GM12878 (cell line): ENCODE measurements around the gene NOD2. TPM values are rescaled to one million over a fixed set of nuclear protein-coding genes. Genes with fewer than 3 reads are reported as not detected.

ENCODE experiments used
- ATAC-seq: fragments of 200-7000 bp; cut with Tn5 transposase; 3 replicates; pipeline ENCODE4 v1.9.1; 2020; ENCODE audit warnings: mild to moderate bottlenecking, moderate library complexity
- BruUV-seq: library from RNA; stranded (reverse); fragments of 400-500 nt; replicated peaks from 2 replicates; lab custom pipeline; 2021; lab: Mats Ljungman, UMichigan
- CTCF ChIA-PET: fragments of 300-600 bp; sonication (Branson Sonifier 250); formaldehyde crosslinking; extraction: SDS; loops from one replicate; lab custom pipeline; 2021; ENCODE audit warnings: inconsistent platforms; lab: Yijun Ruan, JAX
- POLR2A ChIA-PET: fragments of 350-600 bp; formaldehyde crosslinking; extraction: SDS; loops from one replicate; lab custom pipeline; 2021; ENCODE audit warnings: inconsistent platforms; lab: Charles Lee
- RAD21 ChIA-PET: fragments of 300-600 bp; sonication (Branson Sonifier 250); formaldehyde crosslinking; loops from one replicate; lab custom pipeline; 2023; ENCODE audit warnings: antibody characterized with exemption; ENCODE audit not compliant: unreplicated experiment; lab: Charles Lee
- SMC1A ChIA-PET: fragments of 300-600 bp; sonication (Branson Sonifier 250); formaldehyde crosslinking; loops from one replicate; lab custom pipeline; 2023; ENCODE audit not compliant: unreplicated experiment, uncharacterized antibody; lab: Charles Lee
- DNase-seq: peaks from one replicate; pipeline ENCODE4 v3.0.0-alpha.2; 2011; ENCODE audit warnings: low read depth, low spot score
- FAIRE-seq: peaks from 3 replicates; lab custom pipeline; 2011; peaks lifted over from hg19 to GRCh38; lab: Jason Lieb, UNC
- H2AFZ ChIP-seq: 2 replicates; pipeline ENCODE4 v1.6.0; 2011; ENCODE audit warnings: low read depth, low read length, control low read depth; ENCODE audit not compliant: control insufficient read depth
- H3K27ac ChIP-seq: 2 replicates; pipeline ENCODE4 v1.5.1; 2011; ENCODE audit warnings: control low read depth; ENCODE audit not compliant: control insufficient read depth, insufficient read depth
- H3K27me3 ChIP-seq, 2 experiments: replicated peaks in 1 of 2; 2 replicates each; pipeline versions ENCODE4 v1.6.0 to v1.6.1; 2011; ENCODE audit warnings: low read length in 1 of 2; ENCODE audit not compliant: control insufficient read depth in 2 of 2, insufficient read depth in 2 of 2
- H3K36me3 ChIP-seq, 2 experiments: 2 replicates each; pipeline ENCODE4 v1.5.1; 2011; ENCODE audit warnings: low read length in 1 of 2; ENCODE audit not compliant: control insufficient read depth in 2 of 2, insufficient read depth in 2 of 2
- H3K4me1 ChIP-seq: 2 replicates; pipeline ENCODE4 v1.6.1; 2011; ENCODE audit warnings: mild to moderate bottlenecking, low read length, moderate library complexity, mixed read lengths; ENCODE audit not compliant: control insufficient read depth, insufficient read depth
- H3K4me2 ChIP-seq: 2 replicates; pipeline ENCODE4 v1.6.0; 2011; ENCODE audit warnings: control low read depth; ENCODE audit not compliant: control insufficient read depth, insufficient read depth
- H3K4me3 ChIP-seq: fragments of 200-600 bp; sonication (generic); 2 replicates; pipeline ENCODE4 v1.5.1; 2016
- H3K79me2 ChIP-seq: 2 replicates; pipeline ENCODE4 v1.6.0; 2011; ENCODE audit warnings: low read length; ENCODE audit not compliant: control insufficient read depth, insufficient read depth
- H3K9ac ChIP-seq: 2 replicates; pipeline ENCODE4 v1.8.0; 2011; ENCODE audit warnings: low read length, control low read depth, mixed read lengths; ENCODE audit not compliant: control insufficient read depth, insufficient read depth
- H3K9me3 ChIP-seq: replicated peaks from 3 replicates; pipeline ENCODE4 v1.5.1; 2011; ENCODE audit warnings: mild to moderate bottlenecking, low read length; ENCODE audit not compliant: control insufficient read depth, insufficient read depth
- H4K20me1 ChIP-seq: 2 replicates; pipeline ENCODE4 v1.6.0; 2011; ENCODE audit not compliant: control insufficient read depth, insufficient read depth
- CEBPB ChIP-seq, 2 experiments: fragments of 150-350 bp in 1 of 2; IDR thresholded peaks; 2 replicates each; pipeline ENCODE4 v1.6.1; 2012 to 2014; ENCODE audit warnings: low read depth in 2 of 2, low read length in 2 of 2, borderline replicate concordance in 1 of 2, inconsistent platforms in 1 of 2
- CHD2 ChIP-seq: IDR thresholded peaks from 2 replicates; pipeline ENCODE4 v1.6.1; 2011; ENCODE audit warnings: low read depth, low read length, improper control_type of control experiment, borderline replicate concordance
- GATAD2B ChIP-seq: fragments of 450-650 bp; conservative IDR thresholded peaks from 2 replicates; pipeline ENCODE4 v1.6.1; 2017; ENCODE audit warnings: low read depth, mild to moderate bottlenecking, moderate library complexity
- HCFC1 ChIP-seq: fragments of 150-350 bp; IDR thresholded peaks from 2 replicates; pipeline ENCODE4 v1.6.1; 2014; ENCODE audit warnings: low read length
- KLF5 ChIP-seq: fragments of 450-650 bp; IDR thresholded peaks from 2 replicates; pipeline ENCODE4 v1.6.1; 2014; ENCODE audit warnings: mild to moderate bottlenecking; ENCODE audit not compliant: partially characterized antibody
- NFXL1 ChIP-seq: fragments of 450-650 bp; IDR thresholded peaks from 2 replicates; pipeline ENCODE4 v1.6.1; 2017; ENCODE audit warnings: antibody characterized with exemption, mild to moderate bottlenecking, borderline replicate concordance
- NFYB ChIP-seq: IDR thresholded peaks from 2 replicates; pipeline ENCODE4 v1.6.1; 2011; ENCODE audit warnings: low read depth, mild to moderate bottlenecking, low read length, improper control_type of control experiment, moderate library complexity; ENCODE audit not compliant: insufficient read depth
- NR2C1 ChIP-seq: fragments of 450-650 bp; IDR thresholded peaks from 2 replicates; pipeline ENCODE4 v1.6.1; 2017; ENCODE audit warnings: antibody characterized with exemption, mild to moderate bottlenecking, moderate library complexity
- PAX8 ChIP-seq: fragments of 450-650 bp; IDR thresholded peaks from 2 replicates; pipeline ENCODE4 v1.6.1; 2017; ENCODE audit warnings: mild to moderate bottlenecking, moderate library complexity
- SMAD5 ChIP-seq: IDR thresholded peaks from 2 replicates; pipeline ENCODE4 v1.6.1; 2016; ENCODE audit warnings: antibody characterized with exemption, low read depth
- SPI1 ChIP-seq: IDR thresholded peaks from 2 replicates; pipeline ENCODE4 v1.6.1; 2011; ENCODE audit warnings: low read depth, mild to moderate bottlenecking, low read length, moderate library complexity, borderline replicate concordance; ENCODE audit not compliant: insufficient read depth
- SREBF2 ChIP-seq: IDR thresholded peaks from 2 replicates; pipeline ENCODE4 v1.6.1; 2012; ENCODE audit warnings: mild to moderate bottlenecking, low read length
- STAT3 ChIP-seq: IDR thresholded peaks from 2 replicates; pipeline ENCODE4 v1.6.1; 2011; ENCODE audit warnings: low read depth, low read length, improper control_type of control experiment
- TAF1 ChIP-seq: IDR thresholded peaks from 2 replicates; pipeline ENCODE4 v1.6.1; 2011; ENCODE audit warnings: mild to moderate bottlenecking, low read depth, low read length, borderline replicate concordance
- TCF7 ChIP-seq: IDR thresholded peaks from 2 replicates; pipeline ENCODE4 v1.6.1; 2014; ENCODE audit warnings: antibody characterized with exemption, borderline replicate concordance
- USF2 ChIP-seq: IDR thresholded peaks from 2 replicates; pipeline ENCODE4 v1.6.1; 2011; ENCODE audit warnings: low read depth, low read length, improper control_type of control experiment, borderline replicate concordance
- WRNIP1 ChIP-seq: IDR thresholded peaks from 2 replicates; pipeline ENCODE4 v1.6.1; 2011; ENCODE audit warnings: low read depth, low read length, improper control_type of control experiment, borderline replicate concordance
- YY1 ChIP-seq: IDR thresholded peaks from 2 replicates; pipeline ENCODE4 v1.6.1; 2011; ENCODE audit warnings: low read depth, mild to moderate bottlenecking, low read length
- ZSCAN29 ChIP-seq: fragments of 450-650 bp; IDR thresholded peaks from 2 replicates; pipeline ENCODE4 v1.6.1; 2017; ENCODE audit warnings: mild to moderate bottlenecking, moderate library complexity
- WGBS: methylation state at CpG from one replicate; pipeline ENCODE4 v1.1.6; 2016; ENCODE audit warnings: low lambda C conversion rate; ENCODE audit not compliant: insufficient replicate concordance, insufficient coverage; ENCODE audit errors: missing lambda C conversion rate; 5-methylcytosine and 5-hydroxymethylcytosine counted together
- in situ Hi-C: fragments of 300-500 bp; cut with MboI; formaldehyde crosslinking; loops from 9 replicates; pipeline ENCODE4 v1.14.3; 2018; ENCODE audit warnings: mixed read lengths
- intact Hi-C: fragments of 100-400 bp; cut with micrococcal nuclease; formaldehyde crosslinking; loops from one replicate; pipeline ENCODE4 v1.14.2; 2022; ENCODE audit not compliant: unreplicated experiment
- polyA plus RNA-seq, 11 experiments: library from polyadenylated mRNA; depleted of rRNA in 4 of 11; unstranded in 6 of 11; stranded (reverse) in 5 of 11; fragments of >200 nt; fragmentation: Nextera tagmentation in 4 of 11; fragmentation: Illumina TruSeq in 1 of 11; extraction: Ambion mirVana in 4 of 11; extraction: Trizol in 1 of 11; gene quantifications; 1 replicate in 1 of 11; 2 replicates in 10 of 11; pipeline versions ENCODE4 v1.2.1 to v1.2.3, GENCODE V29; 2011 to 2016; ENCODE audit warnings: inconsistent platforms in 2 of 11, missing spikeins in 2 of 11, low read depth in 1 of 11
- total RNA-seq, 4 experiments: library from RNA; depleted of rRNA in 3 of 4; stranded (reverse); fragments of >200 nt in 3 of 4; fragmentation: Illumina TruSeq in 1 of 4; extraction: Trizol in 1 of 4; gene quantifications; 2 replicates each; pipeline versions ENCODE4 v1.2.1 to v1.2.3, GENCODE V29; 2013 to 2021

NOD2 gene
- total and polyA plus RNA-seq, 10 of the 15 experiments (the other 5 are each of a cell fraction or from before 2014, with no cell fraction given) = 1.0 to 18.6 (median 6.7) TPM

- no peak for DNase-seq
- H3K27ac ChIP-seq = no peak overlapping the region
- no peak overlapping the region for H3K4me2 ChIP-seq
- peaks cover 15% of the 10 kb centered on the region for H3K4me1 ChIP-seq
- no peaks in the 10 kb centered on the region for H3K36me3 ChIP-seq
- intact Hi-C loops = no loop called here
- H4K20me1 ChIP-seq = no peaks in the 10 kb centered on the region
- ChIA-PET RAD21 (interaction anchor here (1.3 to 29.0 kb wide), 3 partner anchors 68 to 144 kb away, joined by 3 to 578 read pairs (median 7); partner anchors contain the start of gene CYLD), SMC1A (interaction anchor here (1.4 to 8.4 kb wide), 5 partner anchors 9 to 307 kb away, joined by 3 to 112 read pairs (median 9); partner anchors contain the start of gene SNX20), POLR2A (no interaction called here), CTCF (interaction anchor here (0.7 to 20.9 kb wide), 7 partner anchors 10 to 449 kb away, joined by 3 to 636 read pairs (median 18); partner anchors contain the start of gene SNX20)
- TF ChIP-seq SPI1 (no peak), TAF1 (no peak), CEBPB (IDR thresholded peaks at IDR 0.05; ENCODE audit: borderline replicate concordance in 1 of 2, low read depth in 2 of 2, low read length in 2 of 2) (no peak), TCF7 (no peak), KLF5 (no peak), PAX8 (no peak)
- BruUV-seq = no TSS peak
- FAIRE-seq = no peak
- no peaks in the 10 kb centered on the region for H3K79me2 ChIP-seq
- no peak for ATAC-seq
- H3K4me3 ChIP-seq = no peak overlapping the region
- no peaks in the 10 kb centered on the region; a peak in 1 of 4 replicates for H3K27me3 ChIP-seq
- in situ Hi-C loops = no loop called here
- H2AFZ ChIP-seq = no peak overlapping the region
- no peaks in the 10 kb centered on the region for H3K9me3 ChIP-seq
- 87% methylated on average over 10 of the region's 10 CpGs for WGBS
- H3K9ac ChIP-seq = no peak overlapping the region
Measured at GRCh38 chr16:50662306-50662940, 31.0 kb upstream of the NOD2 start.

GRCh38 chr16:50664270-50664669 is 29.1 kb upstream of the NOD2 start:
- Histone ChIP-seq H3K9ac (no peak overlapping the region), H3K27me3 (no peaks in the 10 kb centered on the region), H3K4me2 (no peak overlapping the region), H2AFZ (no peak overlapping the region), H3K79me2 (no peaks in the 10 kb centered on the region), H3K9me3 (no peaks in the 10 kb centered on the region), H3K4me1 (peaks cover 19% of the 10 kb centered on the region), H3K36me3 (no peaks in the 10 kb centered on the region), H3K27ac (no peak overlapping the region), H4K20me1 (no peaks in the 10 kb centered on the region), H3K4me3 (no peak overlapping the region)
- ChIA-PET SMC1A (interaction anchor here (1.0 to 24.8 kb wide), 10 partner anchors 14 to 337 kb away, joined by 3 to 600 read pairs (median 4); partner anchors contain the start of genes CYLD and SNX20), POLR2A (no interaction called here), RAD21 (interaction anchor here (1.2 to 29.0 kb wide), 8 partner anchors 19 to 639 kb away, joined by 3 to 578 read pairs (median 7); partner anchors contain the start of genes CNEP1R1, CYLD and HEATR3), CTCF (interaction anchor here (1.0 to 20.9 kb wide), 16 partner anchors 11 to 453 kb away, joined by 3 to 636 read pairs (median 6); partner anchors contain the start of gene SNX20)
- 96% methylated on average over 5 of the region's 5 CpGs for WGBS
- ATAC-seq (no peak), FAIRE-seq (no peak), DNase-seq (no peak)
- intact Hi-C loops = loop anchor here (2.0 kb wide), 1 partner anchor 289 kb away; no protein-coding TSS in a partner anchor
- no TSS peak for BruUV-seq
- in situ Hi-C loops = no loop called here
- TF ChIP-seq USF2 (no peak), GATAD2B (no peak), SMAD5 (no peak), SREBF2 (no peak), YY1 (no peak), STAT3 (no peak), HCFC1 (no peak), NFYB (no peak), NFXL1 (no peak), WRNIP1 (no peak), CHD2 (no peak), ZSCAN29 (no peak), NR2C1 (no peak)
